Astrocyte (in vitro differentiated cells and primary cell): ENCODE results near the gene WDR36. TPM values are rescaled to one million over a fixed set of nuclear protein-coding genes. Genes with fewer than 3 reads are reported as not detected.

Experiments used
- DNase-seq: peaks from one replicate; pipeline ENCODE4 v3.0.0-alpha.2; 2010; ENCODE audit warnings: low read depth
- FAIRE-seq: peaks from 2 replicates; lab custom pipeline; 2011; peaks lifted over from hg19 to GRCh38; lab: Jason Lieb, UNC
- H2AFZ ChIP-seq: 2 replicates; pipeline ENCODE4 v1.6.0; 2012; ENCODE audit warnings: low read depth, low read length, inconsistent platforms
- H3K27ac ChIP-seq: 2 replicates; pipeline ENCODE4 v1.5.1; 2011; ENCODE audit warnings: low read depth, low read length, inconsistent platforms
- H3K27me3 ChIP-seq: 2 replicates; pipeline ENCODE4 v1.6.0; 2011; ENCODE audit warnings: low read length, inconsistent platforms; ENCODE audit not compliant: insufficient read depth
- H3K36me3 ChIP-seq: 2 replicates; pipeline ENCODE4 v1.5.1; 2011; ENCODE audit warnings: low read length, inconsistent platforms; ENCODE audit not compliant: insufficient read depth
- H3K4me1 ChIP-seq: 2 replicates; pipeline ENCODE4 v1.5.1; 2011; ENCODE audit warnings: low read length, inconsistent platforms; ENCODE audit not compliant: insufficient read depth
- H3K4me2 ChIP-seq: 2 replicates; pipeline ENCODE4 v1.6.0; 2012; ENCODE audit warnings: low read length, inconsistent platforms
- H3K4me3 ChIP-seq: 2 replicates; pipeline ENCODE4 v1.5.1; 2011; ENCODE audit warnings: low read depth, mild to moderate bottlenecking, low read length, inconsistent platforms; ENCODE audit not compliant: insufficient read depth
- H3K79me2 ChIP-seq: 2 replicates; pipeline ENCODE4 v1.6.0; 2012; ENCODE audit warnings: mild to moderate bottlenecking, low read length, inconsistent platforms; ENCODE audit not compliant: insufficient read depth
- H3K9ac ChIP-seq: 2 replicates; pipeline ENCODE4 v1.6.0; 2012; ENCODE audit warnings: mild to moderate bottlenecking, low read length, inconsistent platforms
- H3K9me3 ChIP-seq: 2 replicates; pipeline ENCODE4 v1.5.1; 2012; ENCODE audit warnings: low read depth, mild to moderate bottlenecking, low read length, inconsistent platforms; ENCODE audit not compliant: insufficient read depth
- H4K20me1 ChIP-seq: 2 replicates; pipeline ENCODE4 v1.6.0; 2012; ENCODE audit warnings: low read length, inconsistent platforms; ENCODE audit not compliant: insufficient read depth
- H3K27ac Mint-ChIP-seq: one replicate; pipeline ENCODE4 v1.8.0; 2021; ENCODE audit warnings: mild to moderate bottlenecking, mixed read lengths; ENCODE audit not compliant: unreplicated experiment
- H3K27me3 Mint-ChIP-seq: one replicate; pipeline ENCODE4 v1.8.0; 2021; ENCODE audit warnings: low read depth, mixed read lengths; ENCODE audit not compliant: unreplicated experiment
- H3K36me3 Mint-ChIP-seq: one replicate; pipeline ENCODE4 v1.8.0; 2021; ENCODE audit warnings: low read depth, mixed read lengths; ENCODE audit not compliant: unreplicated experiment
- H3K4me1 Mint-ChIP-seq: one replicate; pipeline ENCODE4 v1.8.0; 2021; ENCODE audit warnings: low read depth, mixed read lengths; ENCODE audit not compliant: unreplicated experiment
- H3K4me3 Mint-ChIP-seq: one replicate; pipeline ENCODE4 v1.8.0; 2021; ENCODE audit warnings: mild to moderate bottlenecking, moderate library complexity, mixed read lengths; ENCODE audit not compliant: unreplicated experiment
- H3K9me3 Mint-ChIP-seq: one replicate; pipeline ENCODE4 v1.8.0; 2021; ENCODE audit warnings: mild to moderate bottlenecking, mixed read lengths; ENCODE audit not compliant: unreplicated experiment
- CTCF ChIP-seq: IDR thresholded peaks from 2 replicates; pipeline ENCODE4 v1.5.1; 2011; ENCODE audit warnings: low read depth, mild to moderate bottlenecking, inconsistent platforms, low read length, moderate library complexity; ENCODE audit not compliant: insufficient read depth
- EZH2 ChIP-seq: IDR thresholded peaks from 2 replicates; pipeline ENCODE4 v1.6.1; 2012; ENCODE audit warnings: mild to moderate bottlenecking, low read length, inconsistent platforms; ENCODE audit not compliant: insufficient read depth
- total RNA-seq: library from RNA; stranded (reverse); gene quantifications from 2 replicates; pipeline ENCODE4 v1.2.1, GENCODE V29; 2021

The WDR36 gene
- total RNA-seq, 1 donor from 2014 or later = 33.4 TPM

GRCh38 chr5:111142932-111143331 lies 50.8 kb downstream of the WDR36 start:
- H2AFZ ChIP-seq = no peak overlapping the region
- FAIRE-seq = no peak

GRCh38 chr5:111143910-111144309 lies 51.8 kb downstream of the WDR36 start:
- peak overlapping the region; percentile 56 for H3K4me2 ChIP-seq
- H3K9me3 ChIP-seq = no peaks in the 10 kb centered on the region
- Mint-ChIP-seq H3K27me3 (no peaks in the 10 kb centered on the region), H3K4me1 (peaks cover 5% of the 10 kb centered on the region), H3K36me3 (peaks cover 2% of the 10 kb centered on the region), H3K4me3 (no peak overlapping the region), H3K27ac (no peak overlapping the region), H3K9me3 (no peaks in the 10 kb centered on the region)
- DNase-seq (peak; percentile 96), FAIRE-seq (peak; percentile 64)
- no peak overlapping the region for H3K9ac ChIP-seq
- TF ChIP-seq CTCF = no peak
- TF ChIP-seq EZH2 = no peak
- no peak overlapping the region for H3K27ac ChIP-seq
- H3K4me3 ChIP-seq = no peak overlapping the region
- H3K36me3 ChIP-seq = no peaks in the 10 kb centered on the region
- no peaks in the 10 kb centered on the region for H4K20me1 ChIP-seq
- peaks cover 5% of the 10 kb centered on the region for H3K4me1 ChIP-seq
- no peaks in the 10 kb centered on the region for H3K27me3 ChIP-seq
- no peaks in the 10 kb centered on the region for H3K79me2 ChIP-seq
- H2AFZ ChIP-seq = no peak overlapping the region

More at GRCh38 chr5:111142932-111143331, 50.8 kb downstream of the WDR36 start:
- H3K9me3 Mint-ChIP-seq = no peaks in the 10 kb centered on the region
- no peak for TF ChIP-seq EZH2
- no peak for TF ChIP-seq CTCF
- Histone ChIP-seq H3K36me3 (no peaks in the 10 kb centered on the region), H3K4me1 (peaks cover 5% of the 10 kb centered on the region), H3K27me3 (no peaks in the 10 kb centered on the region), H3K9ac (no peak overlapping the region), H3K4me2 (no peak overlapping the region), H4K20me1 (no peaks in the 10 kb centered on the region), H3K9me3 (no peaks in the 10 kb centered on the region), H3K4me3 (no peak overlapping the region), H3K27ac (no peak overlapping the region), H3K79me2 (no peaks in the 10 kb centered on the region)
- no peak overlapping the region for H3K27ac Mint-ChIP-seq
- H3K4me1 Mint-ChIP-seq = peaks cover 5% of the 10 kb centered on the region
- peaks cover 2% of the 10 kb centered on the region for H3K36me3 Mint-ChIP-seq
- no peak overlapping the region for H3K4me3 Mint-ChIP-seq
- H3K27me3 Mint-ChIP-seq = no peaks in the 10 kb centered on the region
- peak; percentile 12 for DNase-seq

GRCh38 chr5:111144352-111144930 lies 52.3 kb downstream of the WDR36 start:
- H3K9ac ChIP-seq = no peak overlapping the region
- FAIRE-seq = peak; percentile 20
- no peaks in the 10 kb centered on the region for H4K20me1 ChIP-seq
- no peak for DNase-seq
- no peaks in the 10 kb centered on the region for H3K9me3 ChIP-seq
- H2AFZ ChIP-seq = no peak overlapping the region
- H3K4me1 ChIP-seq = peaks cover 5% of the 10 kb centered on the region
- no peaks in the 10 kb centered on the region for H3K36me3 ChIP-seq
- Mint-ChIP-seq H3K27me3 (no peaks in the 10 kb centered on the region), H3K4me3 (no peak overlapping the region), H3K9me3 (no peaks in the 10 kb centered on the region), H3K4me1 (peaks cover 5% of the 10 kb centered on the region), H3K27ac (no peak overlapping the region), H3K36me3 (peaks cover 2% of the 10 kb centered on the region)
- TF ChIP-seq EZH2 (no peak), CTCF (no peak)
- no peaks in the 10 kb centered on the region for H3K79me2 ChIP-seq
- H3K27ac ChIP-seq = no peak overlapping the region
- peak overlapping the region; percentile 42 for H3K4me2 ChIP-seq
- H3K27me3 ChIP-seq = peaks cover 2% of the 10 kb centered on the region
- H3K4me3 ChIP-seq = no peak overlapping the region
